AG09309 (cell line): ENCODE measurements around the gene FAM170B.

Experiments
- DNase-seq: peaks from one replicate; pipeline ENCODE4 v3.0.0-alpha.2; 2010; ENCODE audit warnings: low read depth
- H3K4me3 ChIP-seq: 2 replicates; pipeline ENCODE4 v1.5.1; 2011; ENCODE audit warnings: mild to moderate bottlenecking, low read depth, low read length, moderate library complexity; ENCODE audit not compliant: control insufficient read depth
- CTCF ChIP-seq: IDR thresholded peaks from 2 replicates; pipeline ENCODE4 v1.5.1; 2011; ENCODE audit warnings: mild to moderate bottlenecking, low read depth, low read length, inconsistent platforms; ENCODE audit not compliant: insufficient read depth, control insufficient read depth; ENCODE audit errors: missing control alignments

FAM170B gene

GRCh38 chr10:49141541-49142332, 7.9 kb upstream of the FAM170B start:
- no peak for TF ChIP-seq CTCF
- H3K4me3 ChIP-seq: no peak overlapping the region
- no peak for DNase-seq

- no peak for TF ChIP-seq CTCF
- H3K4me3 ChIP-seq: no peak overlapping the region
- no peak for DNase-seq
Measured at GRCh38 chr10:49140304-49141177, 6.7 kb upstream of the FAM170B start.

- peak; percentile 82 for DNase-seq
- TF ChIP-seq CTCF: no peak
- no peak overlapping the region for H3K4me3 ChIP-seq
Measured at GRCh38 chr10:49139846-49140195, 6.0 kb upstream of the FAM170B start.

GRCh38 chr10:49139028-49139845, 5.4 kb upstream of the FAM170B start:
- no peak for TF ChIP-seq CTCF
- peak; percentile 62 for DNase-seq
- H3K4me3 ChIP-seq: no peak overlapping the region; the same call in 1 of the 2 replicates

- DNase-seq: peak; percentile 67
- TF ChIP-seq CTCF: no peak
- H3K4me3 ChIP-seq: no peak overlapping the region
Measured at GRCh38 chr10:49138361-49138891, 4.6 kb upstream of the FAM170B start.

GRCh38 chr10:49136525-49136924, 2.7 kb upstream of the FAM170B start:
- no peak for DNase-seq
- H3K4me3 ChIP-seq: no peak overlapping the region
- TF ChIP-seq CTCF: no peak
